HepG2 (cell line): ENCODE measurements around the gene LDLRAD4. TPM values are rescaled to one million over a fixed set of nuclear protein-coding genes. Genes with fewer than 3 reads are reported as not detected.

ENCODE experiments used
- ELF1 ChIP-seq: sonication (generic); formaldehyde crosslinking; IDR thresholded peaks from 2 replicates; pipeline ENCODE4 v1.4.0; 2020; ENCODE audit warnings: missing genetic modification reagents
- FIP1L1 ChIP-seq: fragments of 200-400 bp; formaldehyde crosslinking; IDR thresholded peaks from 2 replicates; pipeline ENCODE4 v1.6.1; 2018; ENCODE audit warnings: low read depth, mild to moderate bottlenecking, low read length, moderate library complexity, borderline replicate concordance; ENCODE audit not compliant: insufficient read depth
- FOXC1 ChIP-seq: sonication (generic); formaldehyde crosslinking; IDR thresholded peaks from 2 replicates; pipeline ENCODE4 v1.8.0; 2022; ENCODE audit warnings: mild to moderate bottlenecking, missing genetic modification reagents, borderline replicate concordance
- MED1 ChIP-seq: sonication (generic); formaldehyde crosslinking; IDR thresholded peaks from 2 replicates; pipeline ENCODE4 v1.4.0; 2020; ENCODE audit warnings: missing genetic modification reagents
- MIXL1 ChIP-seq: IDR thresholded peaks from 2 replicates; pipeline ENCODE4 v1.6.1; 2016
- NFATC3 ChIP-seq: sonication (generic); formaldehyde crosslinking; IDR thresholded peaks from 2 replicates; pipeline ENCODE4 v1.5.1; 2020; ENCODE audit warnings: mild to moderate bottlenecking, missing genetic modification reagents
- SIX1 ChIP-seq: sonication (generic); formaldehyde crosslinking; IDR thresholded peaks from 2 replicates; pipeline ENCODE4 v1.4.0; 2020; ENCODE audit warnings: missing genetic modification reagents, borderline replicate concordance
- ZFX ChIP-seq: sonication (generic); formaldehyde crosslinking; IDR thresholded peaks from 2 replicates; pipeline ENCODE4 v1.4.0; 2020; ENCODE audit warnings: mild to moderate bottlenecking, low read depth, missing genetic modification reagents, moderate library complexity
- ZFY ChIP-seq: sonication (generic); formaldehyde crosslinking; IDR thresholded peaks from 2 replicates; pipeline ENCODE4 v1.4.0; 2020; ENCODE audit warnings: missing genetic modification reagents
- ZNF484 ChIP-seq: sonication (generic); formaldehyde crosslinking; IDR thresholded peaks from 2 replicates; pipeline ENCODE4 v1.5.1; 2020; ENCODE audit warnings: mild to moderate bottlenecking, low read depth, missing genetic modification reagents, borderline replicate concordance
- ZNF737 ChIP-seq: sonication (generic); formaldehyde crosslinking; IDR thresholded peaks from 2 replicates; pipeline ENCODE4 v1.5.0; 2020; ENCODE audit warnings: missing genetic modification reagents, mild to moderate bottlenecking, borderline replicate concordance
- ZNF773 ChIP-seq: sonication (generic); formaldehyde crosslinking; IDR thresholded peaks from 2 replicates; pipeline ENCODE4 v1.4.0; 2020; ENCODE audit warnings: missing genetic modification reagents, borderline replicate concordance
- polyA plus RNA-seq, 8 experiments: library from polyadenylated mRNA; depleted of rRNA in 3 of 8; stranded (reverse) in 7 of 8; unstranded in 1 of 8; fragments of >200 nt; fragmentation: Illumina TruSeq in 4 of 8; extraction: Trizol in 4 of 8; gene quantifications; 2 replicates each; pipeline versions ENCODE4 v1.2.1 to v1.2.3, GENCODE V29; 2011 to 2016; ENCODE audit warnings: low read depth in 4 of 8, missing spikeins in 1 of 8, mixed read lengths in 1 of 8; ENCODE audit not compliant: insufficient read depth in 1 of 8
- total RNA-seq, 5 experiments: library from RNA; depleted of rRNA; stranded (reverse); fragments of >200 nt; fragmentation: Illumina TruSeq; extraction: Trizol; gene quantifications; 2 replicates each; pipeline ENCODE4 v1.2.3, GENCODE V29; 2016; ENCODE audit warnings: low read depth in 1 of 5
- TF ChIP-seq, protein P1 (sequence below): sonication (generic); formaldehyde crosslinking; IDR thresholded peaks from 2 replicates; pipeline ENCODE4 v1.4.0; 2020; ENCODE audit warnings: mild to moderate bottlenecking, missing genetic modification reagents
- TF ChIP-seq, protein P2 (sequence below): sonication (generic); IDR thresholded peaks from 2 replicates; pipeline ENCODE4 v1.6.1; 2016; ENCODE audit warnings: low read depth, borderline replicate concordance
- TF ChIP-seq, protein P3 (sequence below): sonication (generic); formaldehyde crosslinking; IDR thresholded peaks from 2 replicates; pipeline ENCODE4 v1.5.0; 2020; ENCODE audit warnings: mild to moderate bottlenecking, missing genetic modification reagents
- TF ChIP-seq, protein P4 (sequence below): sonication (generic); formaldehyde crosslinking; IDR thresholded peaks from 2 replicates; pipeline ENCODE4 v1.5.0; 2020; ENCODE audit warnings: mild to moderate bottlenecking, missing genetic modification reagents

LDLRAD4 gene
- total and polyA plus RNA-seq, 2 of the 13 experiments (the other 11 are each of a cell fraction or from before 2014, with no cell fraction given) = 13.6 to 20.9 TPM

DNA sequence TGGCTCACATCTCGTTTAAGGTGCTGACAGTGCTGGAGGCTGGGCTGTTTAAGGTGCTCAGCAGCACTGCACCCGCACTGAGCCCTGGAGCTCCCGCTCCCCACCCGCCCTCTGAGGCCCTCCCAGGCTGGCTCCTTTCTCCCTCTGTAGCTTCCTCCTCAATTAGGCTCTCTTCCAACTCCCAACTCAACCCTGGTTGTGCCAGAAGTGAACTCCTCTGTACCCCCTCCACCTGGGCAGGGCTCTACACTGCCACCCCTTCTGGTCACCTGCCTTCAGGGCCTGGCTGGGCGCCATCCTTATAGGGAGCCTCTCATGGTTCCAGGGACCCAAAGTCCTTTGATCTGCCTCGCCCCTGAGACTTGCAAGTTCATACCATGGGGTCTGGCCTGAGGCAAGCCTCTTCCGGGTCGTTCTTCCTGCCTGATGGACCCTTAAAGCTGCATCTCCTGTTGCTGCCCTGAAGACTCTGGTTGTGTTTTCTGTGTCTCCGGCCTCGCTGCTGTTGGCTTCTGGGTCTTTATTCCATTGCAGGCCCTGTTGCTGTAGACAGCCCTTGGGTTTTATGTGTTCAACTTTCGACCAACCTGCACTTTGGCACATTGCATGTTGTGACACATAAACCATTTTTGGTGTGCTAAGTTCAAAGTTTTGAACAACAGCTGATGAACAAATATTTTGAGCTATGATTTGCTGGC is 199.6 kb downstream of the LDLRAD4 start (continued):
- TF ChIP-seq FOXC1 (no peak), ZNF773 (CRISPR knock-in tag) (no peak), ELF1 (CRISPR knock-in tag) (peak; percentile 26; the same call in 1 of the 2 replicates), ZFY (CRISPR knock-in tag) (peak; percentile 51; the same call in 1 of the 2 replicates), MED1 (CRISPR knock-in tag) (peak; percentile 56), ZFX (CRISPR knock-in tag) (peak; percentile 60), NFATC3 (CRISPR knock-in tag) (0 out of 2 replicates have a peak, but pooled peaks have one; percentile 41), FIP1L1 (no peak), ZNF737 (CRISPR knock-in tag) (no peak), ZNF484 (CRISPR knock-in tag) (no peak), SIX1 (CRISPR knock-in tag) (no peak), MIXL1 (CRISPR knock-in tag) (no peak)
- TF ChIP-seq, protein P1, sequence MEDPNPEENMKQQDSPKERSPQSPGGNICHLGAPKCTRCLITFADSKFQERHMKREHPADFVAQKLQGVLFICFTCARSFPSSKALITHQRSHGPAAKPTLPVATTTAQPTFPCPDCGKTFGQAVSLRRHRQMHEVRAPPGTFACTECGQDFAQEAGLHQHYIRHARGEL (CRISPR knock-in tag) = no peak
- TF ChIP-seq, protein P2, sequence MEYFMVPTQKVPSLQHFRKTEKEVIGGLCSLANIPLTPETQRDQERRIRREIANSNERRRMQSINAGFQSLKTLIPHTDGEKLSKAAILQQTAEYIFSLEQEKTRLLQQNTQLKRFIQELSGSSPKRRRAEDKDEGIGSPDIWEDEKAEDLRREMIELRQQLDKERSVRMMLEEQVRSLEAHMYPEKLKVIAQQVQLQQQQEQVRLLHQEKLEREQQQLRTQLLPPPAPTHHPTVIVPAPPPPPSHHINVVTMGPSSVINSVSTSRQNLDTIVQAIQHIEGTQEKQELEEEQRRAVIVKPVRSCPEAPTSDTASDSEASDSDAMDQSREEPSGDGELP = peak; percentile 87
- TF ChIP-seq, protein P3, sequence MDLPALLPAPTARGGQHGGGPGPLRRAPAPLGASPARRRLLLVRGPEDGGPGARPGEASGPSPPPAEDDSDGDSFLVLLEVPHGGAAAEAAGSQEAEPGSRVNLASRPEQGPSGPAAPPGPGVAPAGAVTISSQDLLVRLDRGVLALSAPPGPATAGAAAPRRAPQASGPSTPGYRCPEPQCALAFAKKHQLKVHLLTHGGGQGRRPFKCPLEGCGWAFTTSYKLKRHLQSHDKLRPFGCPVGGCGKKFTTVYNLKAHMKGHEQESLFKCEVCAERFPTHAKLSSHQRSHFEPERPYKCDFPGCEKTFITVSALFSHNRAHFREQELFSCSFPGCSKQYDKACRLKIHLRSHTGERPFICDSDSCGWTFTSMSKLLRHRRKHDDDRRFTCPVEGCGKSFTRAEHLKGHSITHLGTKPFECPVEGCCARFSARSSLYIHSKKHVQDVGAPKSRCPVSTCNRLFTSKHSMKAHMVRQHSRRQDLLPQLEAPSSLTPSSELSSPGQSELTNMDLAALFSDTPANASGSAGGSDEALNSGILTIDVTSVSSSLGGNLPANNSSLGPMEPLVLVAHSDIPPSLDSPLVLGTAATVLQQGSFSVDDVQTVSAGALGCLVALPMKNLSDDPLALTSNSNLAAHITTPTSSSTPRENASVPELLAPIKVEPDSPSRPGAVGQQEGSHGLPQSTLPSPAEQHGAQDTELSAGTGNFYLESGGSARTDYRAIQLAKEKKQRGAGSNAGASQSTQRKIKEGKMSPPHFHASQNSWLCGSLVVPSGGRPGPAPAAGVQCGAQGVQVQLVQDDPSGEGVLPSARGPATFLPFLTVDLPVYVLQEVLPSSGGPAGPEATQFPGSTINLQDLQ = no peak
- TF ChIP-seq, protein P4, sequence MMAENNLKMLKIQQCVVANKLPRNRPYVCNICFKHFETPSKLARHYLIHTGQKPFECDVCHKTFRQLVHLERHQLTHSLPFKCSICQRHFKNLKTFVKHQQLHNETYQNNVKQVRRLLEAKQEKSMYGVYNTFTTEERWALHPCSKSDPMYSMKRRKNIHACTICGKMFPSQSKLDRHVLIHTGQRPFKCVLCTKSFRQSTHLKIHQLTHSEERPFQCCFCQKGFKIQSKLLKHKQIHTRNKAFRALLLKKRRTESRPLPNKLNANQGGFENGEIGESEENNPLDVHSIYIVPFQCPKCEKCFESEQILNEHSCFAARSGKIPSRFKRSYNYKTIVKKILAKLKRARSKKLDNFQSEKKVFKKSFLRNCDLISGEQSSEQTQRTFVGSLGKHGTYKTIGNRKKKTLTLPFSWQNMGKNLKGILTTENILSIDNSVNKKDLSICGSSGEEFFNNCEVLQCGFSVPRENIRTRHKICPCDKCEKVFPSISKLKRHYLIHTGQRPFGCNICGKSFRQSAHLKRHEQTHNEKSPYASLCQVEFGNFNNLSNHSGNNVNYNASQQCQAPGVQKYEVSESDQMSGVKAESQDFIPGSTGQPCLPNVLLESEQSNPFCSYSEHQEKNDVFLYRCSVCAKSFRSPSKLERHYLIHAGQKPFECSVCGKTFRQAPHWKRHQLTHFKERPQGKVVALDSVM (CRISPR knock-in tag) = no peak
